Activated naive CD4-positive, alpha-beta T cell treated with anti-CD3 and anti-CD28 coated beads, Interleukin-2, amount 10 ng/mL, durations not matched to agents 7 days and 5 days (primary cell): ENCODE results near the gene KCND1.
A peak's percentile ranks its signal among the peaks of the same experiment; 100 is the strongest.

Source experiments
- CTCF ChIA-PET: fragments of 350-600 bp; sonication (Branson Sonifier 250); formaldehyde crosslinking; loops from one replicate; lab custom pipeline; 2021; ENCODE audit warnings: antibody characterized with exemption; lab: Charles Lee
- DNase-seq: peaks from one replicate; pipeline ENCODE4 v3.0.0-alpha.2; 2020
- H3K27ac Mint-ChIP-seq: one replicate; pipeline ENCODE4 v1.8.0; 2021; ENCODE audit warnings: mild to moderate bottlenecking, moderate library complexity, mixed read lengths
- H3K27me3 Mint-ChIP-seq: one replicate; pipeline ENCODE4 v1.8.0; 2021; ENCODE audit warnings: mild to moderate bottlenecking, mixed read lengths
- H3K36me3 Mint-ChIP-seq: one replicate; pipeline ENCODE4 v1.8.0; 2021; ENCODE audit warnings: mixed read lengths
- H3K4me1 Mint-ChIP-seq: one replicate; pipeline ENCODE4 v1.8.0; 2021; ENCODE audit warnings: mixed read lengths
- H3K4me3 Mint-ChIP-seq: one replicate; pipeline ENCODE4 v1.8.0; 2021; ENCODE audit warnings: mild to moderate bottlenecking, moderate library complexity, mixed read lengths
- H3K9me3 Mint-ChIP-seq: one replicate; pipeline ENCODE4 v1.8.0; 2021; ENCODE audit warnings: mixed read lengths

Gene KCND1

DNA sequence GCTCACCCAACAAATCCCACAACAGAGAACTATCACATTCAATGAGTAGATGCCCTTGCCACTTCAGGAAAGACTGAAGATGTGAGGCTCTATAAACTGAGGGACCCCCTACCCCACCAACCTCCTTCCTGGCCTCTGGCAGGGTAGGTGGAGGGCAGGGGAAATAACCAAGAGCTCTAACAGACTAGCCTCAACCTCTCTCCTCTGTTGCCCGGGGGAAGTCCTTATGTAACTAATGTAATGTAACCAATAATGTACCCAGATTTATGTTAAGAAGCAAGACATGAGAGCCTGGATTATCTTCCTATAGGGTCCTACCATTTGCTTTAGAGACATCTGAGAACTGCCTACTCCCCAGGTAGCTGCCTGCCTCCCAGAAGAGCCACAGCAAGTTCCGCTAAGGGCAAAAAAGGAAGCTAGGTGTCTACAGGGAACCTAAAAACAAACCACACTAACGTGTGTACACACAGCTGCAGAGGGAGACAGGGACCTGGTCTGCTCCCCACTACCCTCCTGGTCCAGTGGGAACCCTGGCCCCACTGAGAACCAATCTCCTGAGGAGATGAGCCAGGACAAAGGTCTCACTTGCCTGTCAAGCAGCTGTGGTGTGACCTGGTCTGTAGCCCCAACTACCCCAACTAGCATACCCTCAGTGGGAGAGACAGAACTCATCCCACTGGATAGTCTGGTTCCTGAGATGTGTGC lies 32.0 kb downstream of the KCND1 start:
- no peaks in the 10 kb centered on the region for H3K27me3 Mint-ChIP-seq
- H3K4me1 Mint-ChIP-seq = peaks cover 93% of the 10 kb centered on the region
- H3K27ac Mint-ChIP-seq = peak overlapping the region; percentile 98
- CTCF ChIA-PET = interaction anchor here (1.0 to 1.9 kb wide), 3 partner anchors 27 to 291 kb away, joined by 3 to 7 read pairs (median 6); no protein-coding TSS in a partner anchor
- H3K9me3 Mint-ChIP-seq = no peaks in the 10 kb centered on the region
- peak overlapping the region; percentile 57 for H3K4me3 Mint-ChIP-seq
- H3K36me3 Mint-ChIP-seq = peaks cover 46% of the 10 kb centered on the region
- peak; percentile 52 for DNase-seq

DNA sequence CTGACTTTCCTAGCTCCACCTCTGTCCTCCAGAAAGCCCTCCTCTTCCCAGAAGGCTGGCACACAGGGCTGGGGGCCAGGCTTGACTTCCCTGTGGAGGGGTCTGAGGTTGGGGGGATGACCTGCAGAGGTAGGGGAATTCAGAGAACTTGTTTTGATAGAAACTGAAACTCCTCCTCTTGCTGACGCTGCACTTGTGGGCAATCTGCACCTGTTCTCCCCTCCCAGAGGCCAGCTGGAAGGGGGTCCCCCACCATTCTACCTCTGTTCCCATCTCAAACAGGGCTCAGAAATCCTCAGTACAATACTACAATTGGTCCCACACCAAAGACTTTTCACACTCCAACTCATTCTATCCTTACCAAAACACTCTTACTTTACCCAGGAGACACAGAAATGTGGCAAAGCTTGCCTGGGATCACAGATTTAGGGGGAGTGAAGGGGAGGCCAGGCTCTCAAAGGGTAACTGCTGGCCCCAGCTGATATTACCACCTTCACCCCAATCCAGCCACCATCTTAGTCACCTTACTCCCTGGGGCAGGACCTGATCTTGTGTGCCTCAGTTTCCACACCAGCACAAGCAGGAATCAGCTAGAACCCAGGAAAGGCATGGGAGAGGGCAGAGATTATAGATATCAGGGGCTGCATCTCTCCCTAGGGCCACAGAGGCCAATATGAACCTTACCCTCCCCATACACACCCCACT lies 32.8 kb downstream of the KCND1 start:
- CTCF ChIA-PET = interaction anchor here (1.0 to 3.7 kb wide), 4 partner anchors 18 to 291 kb away, joined by 3 to 24 read pairs (median 8); partner anchors contain the start of genes PIM2 and SLC35A2
- DNase-seq = peak; percentile 88
- H3K4me3 Mint-ChIP-seq = peak overlapping the region; percentile 57
- peak overlapping the region; percentile 98 for H3K27ac Mint-ChIP-seq
- H3K36me3 Mint-ChIP-seq = peaks cover 53% of the 10 kb centered on the region
- H3K9me3 Mint-ChIP-seq = no peaks in the 10 kb centered on the region
- peaks cover 93% of the 10 kb centered on the region for H3K4me1 Mint-ChIP-seq
- no peaks in the 10 kb centered on the region for H3K27me3 Mint-ChIP-seq

DNA sequence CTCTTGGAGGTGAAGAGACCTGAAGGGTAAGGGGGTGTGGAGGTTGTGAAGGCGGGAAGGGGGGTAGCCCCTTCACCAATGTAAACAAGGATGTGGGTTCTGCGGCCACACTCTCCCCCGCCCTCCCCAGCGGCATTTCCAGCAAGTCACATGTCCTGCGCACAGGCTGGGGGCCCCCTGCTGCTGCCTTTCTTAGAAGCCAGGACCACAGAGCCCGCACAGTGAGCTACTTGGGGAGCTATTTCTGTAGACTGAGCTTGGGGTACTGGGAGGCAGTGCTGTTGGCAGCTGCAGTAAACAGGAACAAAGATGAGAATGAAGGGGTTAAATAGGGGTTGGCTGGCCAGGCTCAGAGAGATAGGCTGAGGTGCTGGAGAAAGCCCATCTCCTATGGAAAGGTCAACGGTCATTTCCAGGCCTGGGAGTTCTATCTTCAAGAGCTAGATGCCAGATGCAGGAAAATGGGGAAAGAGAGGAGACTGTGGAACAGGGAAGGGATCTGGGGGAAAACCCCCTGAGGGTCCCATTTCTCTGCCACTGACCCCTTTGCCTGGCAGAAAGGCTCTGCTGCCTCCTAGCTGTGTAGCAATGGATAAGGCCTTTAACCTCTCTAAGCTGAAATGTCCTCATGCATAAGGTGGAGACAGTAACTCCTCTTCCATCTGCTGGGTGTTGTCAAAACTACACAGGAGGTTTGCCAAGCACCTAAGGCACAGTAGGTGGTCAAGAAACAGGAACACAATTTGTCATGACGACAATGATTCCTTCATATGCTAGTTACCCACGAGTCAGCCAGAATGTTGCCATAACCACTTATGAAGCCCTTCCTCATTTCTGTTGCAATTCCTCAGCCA lies 34.4 kb downstream of the KCND1 start:
- Mint-ChIP-seq H3K9me3 (no peaks in the 10 kb centered on the region), H3K27ac (peak overlapping the region; percentile 98), H3K27me3 (no peaks in the 10 kb centered on the region), H3K36me3 (peaks cover 49% of the 10 kb centered on the region), H3K4me1 (peaks cover 84% of the 10 kb centered on the region), H3K4me3 (peak overlapping the region; percentile 66)
- CTCF ChIA-PET = interaction anchor here (0.8 to 3.7 kb wide), 9 partner anchors 9 to 105 kb away, joined by 3 to 24 read pairs (median 4); partner anchors contain the start of genes PIM2 and SLC35A2
- DNase-seq = peak; percentile 93

DNA sequence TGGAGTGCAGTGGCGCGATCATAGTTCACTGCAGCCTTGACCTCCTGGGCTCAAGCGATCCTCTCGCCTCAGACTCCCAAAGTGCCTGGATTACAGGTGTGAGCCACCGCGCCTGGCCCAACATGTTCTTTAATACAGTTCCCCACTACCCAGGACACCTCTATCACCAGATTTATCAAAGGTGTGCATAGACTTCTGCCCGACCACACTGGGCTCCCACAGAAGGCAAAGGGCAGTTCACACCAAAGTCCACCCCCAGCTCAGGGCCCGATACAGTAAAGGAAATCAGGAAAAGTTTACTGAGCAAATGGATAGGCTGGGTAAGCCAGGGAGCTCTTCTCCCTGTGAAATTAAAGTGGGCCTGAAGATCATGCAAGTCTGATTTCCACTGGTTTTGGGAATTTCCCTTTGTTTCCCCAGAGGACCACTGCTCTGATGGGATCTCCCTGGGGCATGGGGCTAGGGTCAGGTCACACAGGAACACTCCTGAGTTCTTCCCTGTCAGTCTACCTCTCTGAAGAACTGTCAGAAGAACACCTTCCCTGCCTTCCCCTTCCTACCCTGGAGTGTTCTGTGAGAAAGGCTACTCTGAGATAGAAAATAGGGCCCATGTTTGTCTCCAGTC lies 35.1 kb downstream of the KCND1 start:
- DNase-seq = no peak
- peak overlapping the region; percentile 98 for H3K27ac Mint-ChIP-seq
- CTCF ChIA-PET = interaction anchor here (1.0 to 3.7 kb wide), 5 partner anchors 9 to 106 kb away, joined by 3 to 24 read pairs (median 6); partner anchors contain the start of genes PIM2 and SLC35A2
- H3K4me1 Mint-ChIP-seq = peaks cover 76% of the 10 kb centered on the region
- peak overlapping the region; percentile 66 for H3K4me3 Mint-ChIP-seq
- no peaks in the 10 kb centered on the region for H3K9me3 Mint-ChIP-seq
- no peaks in the 10 kb centered on the region for H3K27me3 Mint-ChIP-seq
- peaks cover 43% of the 10 kb centered on the region for H3K36me3 Mint-ChIP-seq

DNA sequence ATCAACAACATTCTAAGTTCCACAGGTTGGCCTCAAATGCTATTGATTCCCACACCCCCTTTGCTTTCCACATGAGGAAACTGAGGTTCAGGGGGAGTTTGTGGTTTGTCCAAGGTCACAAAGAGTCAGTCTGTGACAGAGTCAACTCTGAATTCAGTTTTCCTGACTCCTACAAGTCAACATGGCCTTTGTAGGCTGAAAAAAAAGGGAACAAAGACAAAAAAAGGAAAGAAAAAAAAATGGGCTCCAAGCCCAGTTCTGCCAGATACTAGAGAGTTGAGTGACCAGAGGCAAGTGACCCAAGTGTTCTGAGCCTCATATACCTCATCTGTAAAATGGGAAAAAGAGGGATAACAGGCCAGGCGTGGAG lies 36.4 kb downstream of the KCND1 start:
- no peak for DNase-seq
- Mint-ChIP-seq H3K36me3 (peaks cover 42% of the 10 kb centered on the region), H3K4me3 (no peak overlapping the region), H3K9me3 (no peaks in the 10 kb centered on the region), H3K27ac (peak overlapping the region; percentile 83), H3K27me3 (no peaks in the 10 kb centered on the region), H3K4me1 (peaks cover 67% of the 10 kb centered on the region)
- CTCF ChIA-PET = no interaction called here

DNA sequence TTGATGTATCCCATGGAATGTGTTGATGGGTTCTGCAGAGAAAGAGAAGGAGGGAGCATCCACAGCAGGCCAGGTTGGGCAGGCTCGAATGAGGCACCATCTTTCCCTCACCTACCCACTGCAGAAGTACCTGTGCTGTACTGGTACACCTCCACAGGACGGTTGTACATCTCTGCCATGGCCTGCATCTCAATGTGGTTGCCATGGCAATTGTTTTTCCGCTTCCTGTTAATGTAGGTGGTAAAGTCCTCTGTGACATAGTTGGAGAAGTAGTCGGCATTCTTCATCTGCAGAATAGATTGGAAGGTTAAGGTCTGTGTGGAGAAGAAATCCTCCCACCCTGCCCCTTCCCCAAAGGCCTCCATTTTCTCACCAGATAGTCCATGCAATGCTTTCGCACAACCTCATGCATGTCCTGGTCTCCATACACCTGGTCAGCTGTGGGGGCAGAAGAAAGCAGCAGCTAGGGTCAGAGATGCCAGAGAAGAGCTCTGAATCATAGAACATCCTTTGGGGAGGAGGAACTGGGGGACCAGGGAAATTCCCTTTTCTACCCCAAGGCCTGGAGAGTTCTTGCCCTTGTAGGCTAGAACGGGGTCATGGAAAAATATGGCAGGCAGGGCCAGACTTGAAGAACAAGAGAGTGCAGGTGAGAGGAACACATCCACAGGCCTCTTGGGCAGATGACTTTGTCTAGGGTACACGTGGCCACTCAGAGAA lies 36.9 kb downstream of the KCND1 start:
- Mint-ChIP-seq H3K36me3 (peaks cover 42% of the 10 kb centered on the region), H3K4me3 (no peak overlapping the region), H3K4me1 (peaks cover 64% of the 10 kb centered on the region), H3K27me3 (no peaks in the 10 kb centered on the region), H3K27ac (peak overlapping the region; percentile 83), H3K9me3 (no peaks in the 10 kb centered on the region)
- CTCF ChIA-PET = no interaction called here
- DNase-seq = peak; percentile 54

DNA sequence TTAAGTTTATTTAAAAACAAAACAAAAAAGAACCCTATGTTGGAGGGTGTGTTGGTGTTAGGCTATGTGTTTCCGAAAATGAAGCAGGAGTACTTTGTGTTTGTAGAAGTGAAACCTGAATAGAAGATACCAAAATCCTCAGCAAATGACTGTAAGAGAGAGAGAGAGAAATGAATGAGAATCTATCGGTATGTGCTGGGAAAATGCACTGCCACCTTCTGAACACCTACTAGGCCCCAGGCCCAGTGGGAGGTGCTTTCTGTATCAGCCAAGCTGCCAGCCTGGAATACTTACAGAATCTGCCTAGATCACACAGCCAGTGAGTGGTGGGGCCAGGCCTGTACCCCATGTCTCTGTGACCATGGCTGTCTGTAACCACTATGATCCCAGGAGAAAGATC lies 37.9 kb downstream of the KCND1 start:
- peaks cover 54% of the 10 kb centered on the region for H3K4me1 Mint-ChIP-seq
- H3K36me3 Mint-ChIP-seq = peaks cover 42% of the 10 kb centered on the region
- no peak for DNase-seq

DNA sequence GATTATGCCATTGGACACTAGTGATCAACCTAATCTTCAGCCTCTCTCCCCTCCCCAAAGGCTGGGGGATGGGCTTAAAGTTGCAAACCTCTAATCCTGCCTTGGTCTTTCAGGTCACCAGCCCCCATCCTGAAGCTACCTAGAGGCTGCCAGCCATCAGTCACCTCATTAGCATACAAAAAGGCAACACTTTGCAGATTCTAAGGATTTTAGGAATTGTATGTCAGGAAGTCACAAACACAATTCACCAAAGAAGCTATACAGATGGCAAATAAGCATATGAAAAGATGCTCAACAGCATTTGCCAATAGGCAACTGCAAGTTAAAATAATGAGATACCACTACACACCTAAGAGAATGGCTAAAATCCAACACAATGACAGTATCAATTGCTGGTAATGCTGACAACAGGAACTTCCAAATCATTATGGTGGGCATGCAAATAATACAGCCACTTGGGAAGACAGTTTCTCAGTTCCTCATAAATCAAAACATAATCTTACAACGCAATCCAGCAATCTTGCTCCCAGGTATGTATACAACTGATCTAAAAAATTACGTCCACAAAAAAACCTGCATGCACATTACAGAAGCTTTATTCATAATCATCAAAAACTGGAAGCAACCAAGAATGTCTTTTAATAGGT lies 43.8 kb downstream of the KCND1 start:
- peaks cover 26% of the 10 kb centered on the region for H3K4me1 Mint-ChIP-seq
- CTCF ChIA-PET = no interaction called here
- peaks cover 38% of the 10 kb centered on the region for H3K36me3 Mint-ChIP-seq
- H3K9me3 Mint-ChIP-seq = no peaks in the 10 kb centered on the region
- no peak overlapping the region for H3K4me3 Mint-ChIP-seq
- no peaks in the 10 kb centered on the region for H3K27me3 Mint-ChIP-seq
- DNase-seq = no peak
- no peak overlapping the region for H3K27ac Mint-ChIP-seq

More for the DNA sequence above, 37.9 kb downstream of the KCND1 start:
- Mint-ChIP-seq H3K4me3 (no peak overlapping the region), H3K9me3 (no peaks in the 10 kb centered on the region), H3K27me3 (no peaks in the 10 kb centered on the region), H3K27ac (peak overlapping the region; percentile 83)
- CTCF ChIA-PET = no interaction called here

DNA sequence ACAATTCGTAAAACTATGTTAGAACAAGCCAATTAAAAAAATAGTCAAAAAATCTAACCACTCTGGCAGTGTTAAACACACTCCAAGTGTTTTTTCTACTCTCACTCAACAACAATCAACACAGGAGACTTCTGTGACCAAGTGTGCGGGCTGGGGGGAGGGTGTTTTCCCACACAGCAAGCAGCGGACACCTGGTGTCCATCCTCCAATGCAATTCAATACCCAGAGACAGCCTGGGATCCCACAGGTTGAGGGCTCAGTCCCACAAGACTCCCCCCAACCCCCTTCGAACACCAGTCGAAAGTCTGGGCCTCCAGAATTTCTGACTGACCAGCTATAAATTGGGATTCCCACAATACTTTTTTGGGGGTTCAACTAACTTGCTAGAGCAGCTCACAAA lies 44.5 kb downstream of the KCND1 start:
- H3K27ac Mint-ChIP-seq = no peak overlapping the region
- H3K4me3 Mint-ChIP-seq = no peak overlapping the region
- peaks cover 39% of the 10 kb centered on the region for H3K36me3 Mint-ChIP-seq
- CTCF ChIA-PET = interaction anchor here (0.5 to 0.7 kb wide), 2 partner anchors 10 kb away, joined by 3 to 4 read pairs; no protein-coding TSS in a partner anchor
- no peaks in the 10 kb centered on the region for H3K9me3 Mint-ChIP-seq
- H3K27me3 Mint-ChIP-seq = no peaks in the 10 kb centered on the region
- no peak for DNase-seq
- peaks cover 31% of the 10 kb centered on the region for H3K4me1 Mint-ChIP-seq

DNA sequence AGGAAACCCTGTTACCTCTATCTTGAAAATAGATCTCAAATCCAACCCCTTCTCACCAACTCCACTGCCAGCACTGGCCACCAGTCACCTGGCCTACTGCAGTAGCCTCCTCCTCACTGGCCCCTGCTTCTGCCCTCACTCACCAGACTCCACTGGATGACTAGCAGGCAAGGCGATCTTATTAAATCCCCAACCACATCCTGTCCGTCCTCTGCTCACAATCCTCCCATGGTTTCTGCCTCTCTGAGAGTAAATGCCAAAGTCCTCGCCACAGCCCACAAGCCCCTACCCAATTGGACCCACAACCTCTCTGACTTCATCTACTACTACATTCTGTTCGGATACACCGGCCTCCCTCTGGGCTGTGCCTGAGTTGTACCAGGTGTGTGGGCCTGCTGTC lies 47.4 kb downstream of the KCND1 start:
- H3K4me3 Mint-ChIP-seq = no peak overlapping the region
- no peak for DNase-seq
- CTCF ChIA-PET = no interaction called here
- H3K4me1 Mint-ChIP-seq = peaks cover 52% of the 10 kb centered on the region
- peaks cover 52% of the 10 kb centered on the region for H3K36me3 Mint-ChIP-seq
- no peaks in the 10 kb centered on the region for H3K9me3 Mint-ChIP-seq
- H3K27me3 Mint-ChIP-seq = no peaks in the 10 kb centered on the region
- peak overlapping the region; percentile 54 for H3K27ac Mint-ChIP-seq

DNA sequence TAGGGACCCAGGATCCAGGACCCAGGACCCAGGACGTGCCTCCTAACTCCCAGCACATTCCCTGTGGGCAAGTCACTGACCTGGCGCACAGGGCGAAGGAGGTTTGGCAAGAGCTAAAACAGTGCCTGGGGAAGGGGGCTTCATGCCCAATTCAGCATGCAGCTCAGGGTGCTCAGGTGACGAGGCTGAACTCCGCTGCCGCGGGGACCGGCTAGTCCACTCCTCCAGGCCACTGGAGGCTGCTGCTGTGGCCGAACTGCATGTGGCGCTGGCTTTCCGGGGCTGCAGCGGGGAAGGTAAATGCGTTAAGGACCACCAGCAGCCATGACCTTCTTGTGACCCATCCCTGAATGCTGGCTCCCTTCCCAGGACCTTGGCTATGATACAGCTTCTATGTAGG lies 47.9 kb downstream of the KCND1 start:
- DNase-seq = no peak
- Mint-ChIP-seq H3K4me1 (peaks cover 52% of the 10 kb centered on the region), H3K27ac (no peak overlapping the region), H3K36me3 (peaks cover 52% of the 10 kb centered on the region), H3K9me3 (no peaks in the 10 kb centered on the region), H3K27me3 (no peaks in the 10 kb centered on the region), H3K4me3 (no peak overlapping the region)
- CTCF ChIA-PET = no interaction called here

DNA sequence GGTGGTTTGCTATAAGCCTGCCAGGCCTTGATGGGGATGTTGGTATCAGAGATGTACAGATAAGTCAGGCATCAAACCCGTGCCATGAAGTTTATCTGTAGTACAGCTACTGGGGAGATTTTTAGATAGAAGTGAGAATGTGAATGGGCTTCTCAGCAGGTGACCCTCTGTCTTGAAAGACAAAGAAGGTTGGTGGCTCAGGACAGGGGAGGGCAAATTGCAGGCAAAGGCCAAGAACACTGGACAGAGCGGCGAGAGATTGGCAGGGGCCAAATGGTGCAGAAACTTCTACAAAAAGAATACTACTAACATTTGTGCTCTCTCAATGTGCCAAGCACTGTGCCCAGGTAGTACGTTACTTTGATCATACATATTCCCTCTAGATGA lies 50.9 kb downstream of the KCND1 start:
- Mint-ChIP-seq H3K27me3 (no peaks in the 10 kb centered on the region), H3K9me3 (no peaks in the 10 kb centered on the region), H3K27ac (peak overlapping the region; percentile 95), H3K4me1 (peaks cover 48% of the 10 kb centered on the region), H3K36me3 (peaks cover 70% of the 10 kb centered on the region), H3K4me3 (peak overlapping the region; percentile 94)
- no peak for DNase-seq
- CTCF ChIA-PET = interaction anchor here (3.6 kb wide), 1 partner anchor 17 kb away, joined by 24 read pairs; no protein-coding TSS in a partner anchor
